Trophoblast cell (in vitro differentiated cells and primary cell): ENCODE data around the gene UBE2Q1. TPM values are rescaled to one million over a fixed set of nuclear protein-coding genes. Genes with fewer than 3 reads are reported as not detected.

ENCODE experiments used
- DNase-seq, 2 donors: peaks; one replicate each; pipeline ENCODE4 v3.0.0-alpha.2; 2016
- H2AFZ ChIP-seq: 2 replicates; pipeline ENCODE4 v1.6.1; 2013; ENCODE audit warnings: low read length, moderate library complexity, mild to moderate bottlenecking; ENCODE audit not compliant: insufficient read depth, poor library complexity
- H2AK5ac ChIP-seq: 2 replicates; pipeline ENCODE4 v1.6.1; 2013; ENCODE audit warnings: mild to moderate bottlenecking, low read length
- H2BK120ac ChIP-seq: 2 replicates; pipeline ENCODE4 v1.6.1; 2013; ENCODE audit warnings: low read length, mild to moderate bottlenecking, moderate library complexity; ENCODE audit not compliant: insufficient read depth, poor library complexity
- H2BK12ac ChIP-seq: 2 replicates; pipeline ENCODE4 v1.6.1; 2013; ENCODE audit warnings: mild to moderate bottlenecking, low read length, moderate library complexity
- H2BK5ac ChIP-seq: 2 replicates; pipeline ENCODE4 v1.6.1; 2013; ENCODE audit warnings: low read length, low read depth, moderate library complexity, mild to moderate bottlenecking; ENCODE audit not compliant: poor library complexity
- H3K14ac ChIP-seq: 2 replicates; pipeline ENCODE4 v1.6.1; 2013; ENCODE audit warnings: mild to moderate bottlenecking, low read length
- H3K18ac ChIP-seq: 2 replicates; pipeline ENCODE4 v1.6.1; 2013; ENCODE audit warnings: mild to moderate bottlenecking, low read length
- H3K23ac ChIP-seq: 2 replicates; pipeline ENCODE4 v1.6.1; 2013; ENCODE audit warnings: low read length
- H3K27ac ChIP-seq: 2 replicates; pipeline ENCODE4 v1.5.1; 2013; ENCODE audit warnings: low read depth, mild to moderate bottlenecking, inconsistent platforms, low read length, moderate library complexity
- H3K27me3 ChIP-seq: 2 replicates; pipeline ENCODE4 v1.6.1; 2013; ENCODE audit warnings: inconsistent platforms, mild to moderate bottlenecking, low read length, moderate library complexity; ENCODE audit not compliant: insufficient read depth
- H3K36me3 ChIP-seq, 2 experiments: 1 replicate in 1 of 2; 2 replicates in 1 of 2; pipeline ENCODE4 v1.6.1; 2013; ENCODE audit warnings: low read length in 2 of 2, mild to moderate bottlenecking in 2 of 2, moderate library complexity in 1 of 2; ENCODE audit not compliant: insufficient read depth in 2 of 2, control insufficient read depth in 1 of 2
- H3K4ac ChIP-seq: 2 replicates; pipeline ENCODE4 v1.6.1; 2013; ENCODE audit warnings: low read depth, mild to moderate bottlenecking, low read length, moderate library complexity
- H3K4me1 ChIP-seq, 2 experiments: 1 replicate in 1 of 2; 2 replicates in 1 of 2; pipeline ENCODE4 v1.6.1; 2013; ENCODE audit warnings: low read length in 2 of 2, mild to moderate bottlenecking in 2 of 2, moderate library complexity in 1 of 2; ENCODE audit not compliant: insufficient read depth in 2 of 2, control insufficient read depth in 1 of 2
- H3K4me2 ChIP-seq: 2 replicates; pipeline ENCODE4 v1.6.1; 2013; ENCODE audit warnings: inconsistent platforms, mild to moderate bottlenecking, low read length, moderate library complexity
- H3K4me3 ChIP-seq: 2 replicates; pipeline ENCODE4 v1.5.1; 2013; ENCODE audit warnings: mild to moderate bottlenecking, low read depth, low read length, inconsistent platforms
- H3K79me1 ChIP-seq: one replicate; pipeline ENCODE4 v1.6.1; 2013; ENCODE audit warnings: low read length
- H3K79me2 ChIP-seq: 2 replicates; pipeline ENCODE4 v1.6.1; 2013; ENCODE audit warnings: low read length, mild to moderate bottlenecking; ENCODE audit not compliant: control insufficient read depth, insufficient read depth, poor library complexity
- H3K9ac ChIP-seq: 2 replicates; pipeline ENCODE4 v1.6.1; 2013; ENCODE audit warnings: mild to moderate bottlenecking, low read length
- H3K9me3 ChIP-seq: 2 replicates; pipeline ENCODE4 v1.6.1; 2013; ENCODE audit warnings: low read depth, mild to moderate bottlenecking, control low read depth, inconsistent platforms, low read length; ENCODE audit not compliant: insufficient read depth
- H4K12ac ChIP-seq: 2 replicates; pipeline ENCODE4 v1.6.1; 2013; ENCODE audit warnings: low read depth, mild to moderate bottlenecking, low read length, moderate library complexity
- H4K8ac ChIP-seq: 2 replicates; pipeline ENCODE4 v1.6.1; 2013; ENCODE audit warnings: low read depth, mild to moderate bottlenecking, low read length, moderate library complexity
- H4K91ac ChIP-seq: one replicate; pipeline ENCODE4 v1.6.1; 2013; ENCODE audit warnings: low read depth, mild to moderate bottlenecking, low read length, moderate library complexity
- WGBS: extraction: QIAGEN DNeasy Blood & Tissue Kit; methylation state at CpG from one replicate; pipeline ENCODE4 v1.1.7; 2013; ENCODE audit warnings: missing lambda C conversion rate; ENCODE audit not compliant: insufficient read length, insufficient coverage; ENCODE audit errors: extremely low coverage; 5-methylcytosine and 5-hydroxymethylcytosine counted together
- polyA plus RNA-seq: library from polyadenylated mRNA; stranded (reverse); fragments of 200-250 nt; gene quantifications from 2 replicates; pipeline ENCODE4 v1.2.3, GENCODE V29; 2013

UBE2Q1 gene
- polyA plus RNA-seq: 36.7 and 37.7 TPM in 2 replicates

- DNase-seq: peak; percentile 48 to 64
- Histone ChIP-seq H3K4me3 (peak within 1 kb of the TSS; percentile 80), H2BK12ac (no peak within 1 kb of the TSS), H3K27me3 (no peaks in the 10 kb centered on the region), H3K9me3 (no peaks in the 10 kb centered on the region), H3K4ac (peak within 1 kb of the TSS; percentile 71), H3K36me3 (peaks cover 18 to 25% of the 10 kb centered on the region in 2 experiments), H3K9ac (peak within 1 kb of the TSS; percentile 95), H2BK5ac (peak within 1 kb of the TSS; percentile 58), H3K18ac (peak within 1 kb of the TSS; percentile 56), H2BK120ac (peak within 1 kb of the TSS; percentile 68), H3K4me1 (peaks cover 8 to 16% of the 10 kb centered on the region in 2 experiments), H3K79me1 (peaks cover 10% of the 10 kb centered on the region), H4K91ac (peak within 1 kb of the TSS; percentile 75), H3K27ac (peak within 1 kb of the TSS; percentile 79), H2AFZ (peak within 1 kb of the TSS; percentile 56), H3K23ac (no peak within 1 kb of the TSS), H2AK5ac (peak within 1 kb of the TSS; percentile 57), H3K14ac (peak within 1 kb of the TSS; percentile 72), H4K12ac (peak within 1 kb of the TSS; percentile 58), H4K8ac (peak within 1 kb of the TSS; percentile 78), H3K79me2 (peaks cover 13% of the 10 kb centered on the region), H3K4me2 (peak within 1 kb of the TSS; percentile 82)
- WGBS: no CpG with 5 or more reads among the region's 69 CpGs
Measured at GRCh38 chr1:154557939-154558719, at the start of gene UBE2Q1. UBE2Q1 (minus strand) TSS chr1:154558662; CDS start chr1:154558553, 109 bp downstream.

DNA sequence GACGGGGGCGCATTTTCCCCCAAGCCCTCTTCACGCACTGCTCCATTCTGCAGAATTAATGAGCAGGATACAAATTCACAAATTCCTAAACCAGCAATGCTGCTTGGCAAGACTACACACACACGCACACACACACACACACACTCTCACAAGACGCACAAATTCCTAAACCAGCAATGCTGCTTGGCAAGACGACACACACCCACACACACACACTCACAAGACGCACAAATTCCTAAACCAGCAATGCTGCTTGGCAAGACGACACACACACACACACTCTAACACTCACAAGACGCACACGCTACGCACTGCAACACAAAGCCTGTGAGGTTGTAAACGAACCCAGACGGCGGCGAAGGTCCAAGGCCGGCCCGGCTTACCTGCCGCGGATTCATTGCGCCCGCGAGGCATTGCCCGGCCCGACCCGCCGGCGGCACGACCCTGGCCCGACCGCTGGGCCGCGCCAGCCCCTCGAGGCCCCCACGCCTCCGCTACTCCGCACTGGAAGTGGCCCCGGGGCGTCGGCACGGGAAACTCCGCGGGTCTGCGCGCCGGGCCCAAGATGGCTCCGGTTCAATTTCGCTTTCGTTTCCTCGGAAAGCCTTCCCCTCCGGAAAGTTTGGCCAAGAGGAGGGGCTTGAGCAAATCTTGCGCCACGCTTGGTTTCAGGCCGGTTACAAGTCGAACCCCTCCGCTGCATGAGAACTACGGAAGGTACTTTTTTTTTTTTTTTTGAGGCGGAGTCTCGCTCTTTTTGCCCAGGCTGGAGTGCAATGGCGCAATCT is 49.3 kb upstream of the UBE2Q1 start, which contains the start of gene ADAR:
TSS of gene ADAR (minus strand) at position 578 of the 788 bp plus-strand sequence. CDS start at position 398, 180 bp downstream.
- H3K79me1 ChIP-seq: peaks cover 13% of the 10 kb centered on the region
- peak within 1 kb of the TSS; percentile 83 for H3K27ac ChIP-seq
- H2BK120ac ChIP-seq: peak within 1 kb of the TSS; percentile 79
- peak within 1 kb of the TSS; percentile 50 for H3K23ac ChIP-seq
- H4K8ac ChIP-seq: peak within 1 kb of the TSS; percentile 89
- peak within 1 kb of the TSS; percentile 90 for H4K12ac ChIP-seq
- peak within 1 kb of the TSS; percentile 59 for H2BK12ac ChIP-seq
- peak within 1 kb of the TSS; percentile 96 for H3K9ac ChIP-seq
- H3K36me3 ChIP-seq: peaks cover 2 to 3% of the 10 kb centered on the region in 2 experiments
- peak within 1 kb of the TSS; percentile 73 for H2BK5ac ChIP-seq
- peaks cover 1% of the 10 kb centered on the region for H3K9me3 ChIP-seq
- peak within 1 kb of the TSS; percentile 91 for H2AK5ac ChIP-seq
- peak within 1 kb of the TSS; percentile 89 for H3K18ac ChIP-seq
- no peaks in the 10 kb centered on the region for H3K27me3 ChIP-seq
- DNase-seq: peak; percentile 94 to 99
- peak within 1 kb of the TSS; percentile 86 for H3K14ac ChIP-seq
- peaks cover 0 to 6% of the 10 kb centered on the region in 2 experiments for H3K4me1 ChIP-seq
- WGBS: no CpG with 5 or more reads among the region's 59 CpGs
- H3K4ac ChIP-seq: peak within 1 kb of the TSS; percentile 88
- peaks cover 13% of the 10 kb centered on the region for H3K79me2 ChIP-seq
- H2AFZ ChIP-seq: peak within 1 kb of the TSS; percentile 47
- peak within 1 kb of the TSS; percentile 95 for H3K4me2 ChIP-seq
- H4K91ac ChIP-seq: peak within 1 kb of the TSS; percentile 89
- peak within 1 kb of the TSS; percentile 91 for H3K4me3 ChIP-seq

DNA sequence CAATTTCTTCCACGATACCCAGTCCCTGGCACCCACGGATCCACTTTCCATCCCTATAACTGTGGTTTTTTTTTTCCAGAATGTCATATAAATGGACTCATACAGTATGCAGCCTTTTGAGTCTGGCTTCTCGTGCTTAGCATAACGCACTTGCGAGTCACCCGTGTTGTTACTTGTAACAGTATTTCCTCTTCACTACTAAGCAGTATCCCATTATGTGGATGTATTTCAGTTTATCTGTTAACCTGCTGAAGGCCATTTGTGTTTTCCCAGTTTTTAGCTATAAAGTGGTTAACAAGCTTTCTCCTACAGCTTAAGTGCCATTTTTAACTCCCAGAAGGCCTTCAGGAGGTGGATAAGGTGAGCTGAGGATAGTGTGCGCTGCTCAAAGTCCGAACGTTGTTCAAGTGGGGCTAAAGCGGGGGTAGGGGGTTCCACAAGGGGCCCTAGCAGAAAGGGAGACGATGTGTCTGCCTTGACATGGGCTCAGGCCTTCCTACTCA is 48.7 kb upstream of the UBE2Q1 start:
- Histone ChIP-seq H3K36me3 (peaks cover 5 to 8% of the 10 kb centered on the region in 2 experiments), H4K12ac (no peak overlapping the region), H3K9me3 (peaks cover 1% of the 10 kb centered on the region), H3K9ac (peak overlapping the region; percentile 96), H2AFZ (no peak overlapping the region), H3K4ac (peak overlapping the region; percentile 17), H3K4me3 (peak overlapping the region; percentile 91), H3K79me1 (peaks cover 13% of the 10 kb centered on the region), H4K8ac (no peak overlapping the region), H3K27ac (peak overlapping the region; percentile 83), H3K14ac (no peak overlapping the region), H3K23ac (no peak overlapping the region), H4K91ac (no peak overlapping the region), H2BK12ac (no peak overlapping the region), H3K4me1 (peaks cover 0 to 6% of the 10 kb centered on the region in 2 experiments), H2AK5ac (no peak overlapping the region), H3K18ac (no peak overlapping the region), H3K27me3 (no peaks in the 10 kb centered on the region), H2BK120ac (no peak overlapping the region), H3K4me2 (peak overlapping the region; percentile 95), H2BK5ac (no peak overlapping the region), H3K79me2 (peaks cover 13% of the 10 kb centered on the region)
- no CpG with 5 or more reads among the region's 11 CpGs for WGBS
- peak; percentile 46 to 69 for DNase-seq

DNA sequence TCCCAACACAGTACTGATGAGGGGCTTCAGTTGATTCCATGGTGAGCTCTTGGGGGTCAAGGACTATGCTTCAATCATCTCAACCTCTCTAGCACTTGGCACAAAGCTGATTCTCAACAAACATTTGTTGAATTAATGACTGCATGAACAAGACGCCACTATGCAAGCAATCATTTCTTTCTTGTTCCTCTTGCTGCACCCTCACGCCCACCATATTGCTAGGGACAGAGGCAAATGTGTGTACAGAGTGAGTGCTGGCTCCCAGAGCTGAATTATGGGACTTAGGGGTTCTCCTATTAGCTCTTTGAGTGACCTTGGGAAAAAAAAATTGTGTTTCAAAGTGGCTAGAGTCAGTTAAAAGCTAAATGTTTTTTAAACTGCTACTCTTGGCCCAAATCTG is 47.1 kb upstream of the UBE2Q1 start:
- no peak overlapping the region for H3K14ac ChIP-seq
- no peak overlapping the region for H2AK5ac ChIP-seq
- H3K9ac ChIP-seq: no peak overlapping the region
- H3K27me3 ChIP-seq: no peaks in the 10 kb centered on the region
- H4K91ac ChIP-seq: no peak overlapping the region
- WGBS: no CpG with 5 or more reads among the region's 2 CpGs
- no peak overlapping the region for H2BK120ac ChIP-seq
- H3K4me3 ChIP-seq: no peak overlapping the region
- peaks cover 0 to 6% of the 10 kb centered on the region in 2 experiments for H3K4me1 ChIP-seq
- H3K9me3 ChIP-seq: peaks cover 1% of the 10 kb centered on the region
- peak overlapping the region; percentile 39 for H3K4ac ChIP-seq
- H3K36me3 ChIP-seq: peaks cover 18 to 21% of the 10 kb centered on the region in 2 experiments
- H3K4me2 ChIP-seq: no peak overlapping the region
- H2BK5ac ChIP-seq: no peak overlapping the region
- no peak overlapping the region for H3K27ac ChIP-seq
- H3K18ac ChIP-seq: no peak overlapping the region
- H2BK12ac ChIP-seq: no peak overlapping the region
- no peak overlapping the region for H4K12ac ChIP-seq
- H2AFZ ChIP-seq: no peak overlapping the region
- no peak for DNase-seq
- no peak overlapping the region for H4K8ac ChIP-seq
- H3K79me2 ChIP-seq: peaks cover 13% of the 10 kb centered on the region
- H3K79me1 ChIP-seq: peaks cover 13% of the 10 kb centered on the region
- H3K23ac ChIP-seq: no peak overlapping the region
